Retinal pigment epithelial cell (primary cell): Measurements from ENCODE around the gene STX1B.

Source experiments
- DNase-seq: peaks from one replicate; pipeline ENCODE4 v3.0.0-alpha.2; 2010; ENCODE audit warnings: low read depth
- H3K4me3 ChIP-seq: 2 replicates; pipeline ENCODE4 v1.5.1; 2011; ENCODE audit warnings: mild to moderate bottlenecking, low read length, control low read depth, moderate library complexity
- CTCF ChIP-seq: conservative IDR thresholded peaks from 2 replicates; pipeline ENCODE4 v1.5.1; 2011; ENCODE audit warnings: low read depth, low read length, control low read depth, inconsistent platforms

STX1B gene

GRCh38 chr16:30967795-30968194 is 42.6 kb downstream of the STX1B start:
- TF ChIP-seq CTCF: no peak
- DNase-seq: no peak
- H3K4me3 ChIP-seq: no peak overlapping the region

GRCh38 chr16:30966033-30966619 is 44.3 kb downstream of the STX1B start:
- TF ChIP-seq CTCF: no peak
- no peak overlapping the region for H3K4me3 ChIP-seq
- no peak for DNase-seq

GRCh38 chr16:30965436-30965835 is 45.0 kb downstream of the STX1B start:
- DNase-seq: no peak
- H3K4me3 ChIP-seq: no peak overlapping the region
- TF ChIP-seq CTCF: no peak

GRCh38 chr16:30964574-30965226 is 45.7 kb downstream of the STX1B start:
- H3K4me3 ChIP-seq: no peak overlapping the region
- TF ChIP-seq CTCF: no peak
- DNase-seq: no peak

- TF ChIP-seq CTCF: no peak
Measured at GRCh38 chr16:30963925-30964511, 46.4 kb downstream of the STX1B start.

GRCh38 chr16:30961384-30961783 is 49.1 kb downstream of the STX1B start:
- H3K4me3 ChIP-seq: no peak overlapping the region
- DNase-seq: no peak
- TF ChIP-seq CTCF: no peak

More at GRCh38 chr16:30963925-30964511, 46.4 kb downstream of the STX1B start:
- H3K4me3 ChIP-seq: no peak overlapping the region
- no peak for DNase-seq
